Stomach smooth muscle (tissue), 2 donors: ENCODE measurements around the gene SMAD6.
"Not testable (repeated sequence)": the region's sequence is repeated elsewhere in the genome, so short reads cannot be mapped to it uniquely, and the experiment has no call there.

Experiments used
- H3K27ac ChIP-seq: one replicate; pipeline ENCODE4 v1.7.0; 2013; ENCODE audit warnings: mild to moderate bottlenecking, low read length, inconsistent platforms
- H3K27me3 ChIP-seq, 2 donors: one replicate each; pipeline ENCODE4 v1.7.0; 2013; ENCODE audit warnings: low read length in 2 of 2; ENCODE audit not compliant: insufficient read depth in 2 of 2, control insufficient read depth in 1 of 2
- H3K36me3 ChIP-seq, 2 donors: one replicate each; pipeline ENCODE4 v1.7.0; 2013; ENCODE audit warnings: low read length in 2 of 2; ENCODE audit not compliant: control insufficient read depth in 2 of 2, insufficient read depth in 2 of 2
- H3K4me1 ChIP-seq: one replicate; pipeline ENCODE4 v1.7.0; 2013; ENCODE audit warnings: low read length; ENCODE audit not compliant: control insufficient read depth, insufficient read depth
- H3K4me3 ChIP-seq, 2 donors: one replicate each; pipeline ENCODE4 v1.7.0; 2013; ENCODE audit warnings: low read length in 2 of 2
- H3K9ac ChIP-seq, 2 donors: one replicate each; pipeline ENCODE4 v1.7.0; 2013; ENCODE audit warnings: low read length in 2 of 2, mild to moderate bottlenecking in 1 of 2
- H3K9me3 ChIP-seq, 2 donors: one replicate each; pipeline ENCODE4 v1.7.0; 2013; ENCODE audit warnings: low read length in 2 of 2; ENCODE audit not compliant: control insufficient read depth in 2 of 2
- donor health status: healthy.
- donor health status: Pancreatic carcinoma.

SMAD6 gene

GRCh38 chr15:66752078-66752477 is 50.0 kb downstream of the SMAD6 start:
- Histone ChIP-seq H3K36me3 (no peaks in the 10 kb centered on the region), H3K4me1 (peaks cover 9% of the 10 kb centered on the region), H3K9ac (no peak overlapping the region), H3K27me3 (no peaks in the 10 kb centered on the region), H3K9me3 (peaks cover 0 to 11% of the 10 kb centered on the region in 2 donors), H3K27ac (no peak overlapping the region), H3K4me3 (no peak overlapping the region)

GRCh38 chr15:66753687-66754377 is 51.8 kb downstream of the SMAD6 start:
- no peak overlapping the region for H3K27ac ChIP-seq
- no peaks in the 10 kb centered on the region for H3K36me3 ChIP-seq
- H3K9ac ChIP-seq = no peak overlapping the region
- peaks cover 5% of the 10 kb centered on the region for H3K4me1 ChIP-seq
- H3K27me3 ChIP-seq = no peaks in the 10 kb centered on the region
- no peak overlapping the region for H3K4me3 ChIP-seq
- peaks cover 0 to 11% of the 10 kb centered on the region in 2 donors for H3K9me3 ChIP-seq

DNA sequence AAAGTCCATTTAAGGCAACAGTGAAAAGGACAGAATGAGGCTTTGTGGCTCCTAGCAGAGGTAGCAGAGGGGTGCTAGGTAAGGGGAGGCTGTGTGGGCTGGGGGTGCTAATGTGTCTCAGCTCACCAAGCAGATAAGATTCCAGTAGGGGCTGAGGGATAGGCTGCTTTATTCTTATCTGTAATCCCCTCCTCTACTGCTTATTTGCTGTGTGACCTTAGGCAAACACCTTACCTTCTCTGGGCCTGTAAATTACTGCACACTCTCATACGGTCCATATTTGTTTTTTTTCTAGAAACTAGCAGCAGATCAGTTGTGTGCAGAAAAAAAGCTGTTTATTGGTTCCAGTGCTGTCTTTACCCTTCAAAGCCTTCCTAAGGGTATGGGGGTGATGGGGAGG is 52.8 kb downstream of the SMAD6 start:
- Histone ChIP-seq H3K36me3 (no peaks in the 10 kb centered on the region), H3K9me3 (peaks cover 0 to 11% of the 10 kb centered on the region in 2 donors), H3K27me3 (no peaks in the 10 kb centered on the region), H3K9ac (no peak overlapping the region), H3K4me3 (no peak overlapping the region), H3K4me1 (peaks cover 5% of the 10 kb centered on the region), H3K27ac (no peak overlapping the region)

GRCh38 chr15:66755298-66756068 is 53.4 kb downstream of the SMAD6 start:
- Histone ChIP-seq H3K4me3 (no peak overlapping the region), H3K27me3 (no peaks in the 10 kb centered on the region), H3K4me1 (peaks cover 5% of the 10 kb centered on the region), H3K36me3 (no peaks in the 10 kb centered on the region), H3K27ac (no peak overlapping the region), H3K9me3 (peaks cover 0 to 11% of the 10 kb centered on the region in 2 donors), H3K9ac (no peak overlapping the region)

DNA sequence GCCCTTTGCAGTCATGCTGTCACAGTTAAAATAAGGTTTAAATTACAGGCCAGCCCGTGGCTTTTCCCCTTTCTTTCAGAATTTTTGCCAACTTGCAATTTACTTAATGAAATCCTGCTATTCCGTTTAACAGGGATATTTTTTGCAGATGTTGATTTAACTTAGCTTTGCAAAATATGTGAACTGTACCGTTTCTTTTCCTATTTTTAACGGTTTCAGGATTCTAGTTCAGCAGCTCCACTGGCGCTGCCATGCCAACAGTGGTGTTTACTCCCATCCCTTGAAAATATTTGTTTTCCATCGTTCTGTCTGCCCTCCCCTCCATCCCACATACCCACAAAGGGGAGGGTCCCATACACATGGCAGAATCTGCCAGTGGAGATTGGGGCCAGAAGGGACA is 54.3 kb downstream of the SMAD6 start:
- no peak overlapping the region for H3K4me3 ChIP-seq
- no peaks in the 10 kb centered on the region for H3K36me3 ChIP-seq
- peaks cover 9% of the 10 kb centered on the region for H3K4me1 ChIP-seq
- H3K27ac ChIP-seq = no peak overlapping the region
- H3K27me3 ChIP-seq = no peaks in the 10 kb centered on the region
- peaks cover 0 to 11% of the 10 kb centered on the region in 2 donors for H3K9me3 ChIP-seq
- H3K9ac ChIP-seq = no peak overlapping the region

GRCh38 chr15:66757030-66757429 is 55.0 kb downstream of the SMAD6 start:
- H3K4me3 ChIP-seq = no peak overlapping the region
- H3K9me3 ChIP-seq = peaks cover 0 to 11% of the 10 kb centered on the region in 2 donors
- H3K9ac ChIP-seq = no peak overlapping the region
- H3K27me3 ChIP-seq = no peaks in the 10 kb centered on the region
- peaks cover 12% of the 10 kb centered on the region for H3K4me1 ChIP-seq
- H3K27ac ChIP-seq = no peak overlapping the region
- no peaks in the 10 kb centered on the region for H3K36me3 ChIP-seq

- Histone ChIP-seq H3K27ac (no peak overlapping the region), H3K4me1 (peaks cover 14% of the 10 kb centered on the region), H3K4me3 (no peak overlapping the region), H3K27me3 (no peaks in the 10 kb centered on the region), H3K9ac (no peak overlapping the region), H3K36me3 (no peaks in the 10 kb centered on the region), H3K9me3 (peaks cover 0 to 11% of the 10 kb centered on the region in 2 donors)
Measured at GRCh38 chr15:66757521-66757920, 55.5 kb downstream of the SMAD6 start.

DNA sequence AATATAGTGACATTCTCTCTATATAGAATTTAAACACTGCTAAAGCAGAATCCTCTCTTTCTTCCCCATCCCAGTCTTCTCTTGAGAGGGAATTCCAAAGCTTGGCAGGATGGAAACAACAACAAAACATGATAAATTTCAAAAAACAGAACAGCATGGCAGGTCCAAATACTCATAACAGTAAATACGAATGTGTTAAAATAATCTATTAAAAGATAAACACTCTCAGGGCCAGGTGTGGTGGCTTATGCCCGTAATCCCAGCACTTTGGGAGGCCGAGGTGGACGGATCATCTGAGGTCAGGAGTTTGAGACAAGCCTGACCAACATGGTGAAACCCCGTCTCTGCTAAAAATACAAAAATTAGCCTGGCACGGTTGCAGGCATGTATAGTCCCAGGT is 56.2 kb downstream of the SMAD6 start:
- not testable (repeated sequence) for H3K27ac ChIP-seq, H3K27me3 ChIP-seq, H3K36me3 ChIP-seq

GRCh38 chr15:66758844-66759243 is 56.8 kb downstream of the SMAD6 start:
- no peaks in the 10 kb centered on the region for H3K27me3 ChIP-seq
- no peak overlapping the region for H3K4me3 ChIP-seq
- H3K9me3 ChIP-seq = peaks cover 0 to 11% of the 10 kb centered on the region in 2 donors
- no peak overlapping the region for H3K9ac ChIP-seq
- H3K27ac ChIP-seq = no peak overlapping the region
- peaks cover 28% of the 10 kb centered on the region for H3K4me1 ChIP-seq
- H3K36me3 ChIP-seq = no peaks in the 10 kb centered on the region

More for the DNA sequence above, 56.2 kb downstream of the SMAD6 start:
- Histone ChIP-seq H3K4me1 (peaks cover 21% of the 10 kb centered on the region), H3K9me3 (peaks cover 0 to 11% of the 10 kb centered on the region in 2 donors)
- not testable (repeated sequence) for H3K9ac ChIP-seq, H3K4me3 ChIP-seq

GRCh38 chr15:66760097-66760967 is 58.3 kb downstream of the SMAD6 start:
- no peaks in the 10 kb centered on the region for H3K36me3 ChIP-seq
- peaks cover 0 to 6% of the 10 kb centered on the region in 2 donors for H3K9me3 ChIP-seq
- no peak overlapping the region for H3K4me3 ChIP-seq
- H3K9ac ChIP-seq = no peak overlapping the region
- H3K27me3 ChIP-seq = no peaks in the 10 kb centered on the region
- peaks cover 28% of the 10 kb centered on the region for H3K4me1 ChIP-seq
- H3K27ac ChIP-seq = no peak overlapping the region
